Lower leg skin (tissue), 3 donors: ENCODE measurements around the gene SRSF7.
"Not testable (repeated sequence)": the region's sequence is repeated elsewhere in the genome, so short reads cannot be mapped to it uniquely, and the experiment has no call there.

Experiments used
- POLR2A ChIP-seq, 2 donors: fragments of 450-650 bp; IDR thresholded peaks; one replicate each; pipeline ENCODE4 v1.6.1; 2016 to 2017; ENCODE audit warnings: antibody characterized with exemption in 2 of 2, mild to moderate bottlenecking in 1 of 2, moderate library complexity in 1 of 2
- TF ChIP-seq, protein P1 (sequence below), 3 donors: fragments of 450-650 bp; IDR thresholded peaks; one replicate each; pipeline ENCODE4 v1.5.1; 2016; ENCODE audit warnings: antibody characterized with exemption in 3 of 3, mild to moderate bottlenecking in 3 of 3, moderate library complexity in 2 of 3

DNA sequence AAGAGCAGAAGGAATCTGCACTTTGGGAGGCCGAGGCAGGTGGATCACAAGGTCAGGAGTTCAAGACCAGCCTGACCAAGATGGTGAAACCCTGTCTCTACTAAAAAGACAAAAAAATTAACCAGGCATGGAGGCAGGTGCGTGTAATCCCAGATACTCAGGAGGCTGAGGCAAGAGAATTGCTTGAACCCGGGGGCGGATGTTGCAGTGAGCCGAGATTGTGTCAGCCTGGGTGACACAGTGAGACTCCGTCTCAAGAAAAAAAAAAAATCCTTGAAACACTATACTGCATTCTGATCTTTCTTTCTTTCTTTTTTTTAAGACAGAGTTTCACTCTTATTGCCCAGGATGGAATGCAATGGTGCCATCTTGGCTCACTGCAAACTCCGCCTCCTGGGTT is 43.9 kb upstream of the SRSF7 start:
- TF ChIP-seq POLR2A (IDR thresholded peaks at IDR 0.05): not testable (repeated sequence)
- TF ChIP-seq, protein P1, sequence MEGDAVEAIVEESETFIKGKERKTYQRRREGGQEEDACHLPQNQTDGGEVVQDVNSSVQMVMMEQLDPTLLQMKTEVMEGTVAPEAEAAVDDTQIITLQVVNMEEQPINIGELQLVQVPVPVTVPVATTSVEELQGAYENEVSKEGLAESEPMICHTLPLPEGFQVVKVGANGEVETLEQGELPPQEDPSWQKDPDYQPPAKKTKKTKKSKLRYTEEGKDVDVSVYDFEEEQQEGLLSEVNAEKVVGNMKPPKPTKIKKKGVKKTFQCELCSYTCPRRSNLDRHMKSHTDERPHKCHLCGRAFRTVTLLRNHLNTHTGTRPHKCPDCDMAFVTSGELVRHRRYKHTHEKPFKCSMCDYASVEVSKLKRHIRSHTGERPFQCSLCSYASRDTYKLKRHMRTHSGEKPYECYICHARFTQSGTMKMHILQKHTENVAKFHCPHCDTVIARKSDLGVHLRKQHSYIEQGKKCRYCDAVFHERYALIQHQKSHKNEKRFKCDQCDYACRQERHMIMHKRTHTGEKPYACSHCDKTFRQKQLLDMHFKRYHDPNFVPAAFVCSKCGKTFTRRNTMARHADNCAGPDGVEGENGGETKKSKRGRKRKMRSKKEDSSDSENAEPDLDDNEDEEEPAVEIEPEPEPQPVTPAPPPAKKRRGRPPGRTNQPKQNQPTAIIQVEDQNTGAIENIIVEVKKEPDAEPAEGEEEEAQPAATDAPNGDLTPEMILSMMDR (IDR thresholded peaks at IDR 0.05): not testable (repeated sequence)
